Esophagus muscularis mucosa (tissue), 4 donors: ENCODE results near the gene MCF2L2.

ENCODE experiments used
- EP300 ChIP-seq: sonication (generic); formaldehyde crosslinking; IDR thresholded peaks from one replicate; pipeline ENCODE4 v1.6.1; 2017; ENCODE audit warnings: antibody characterized with exemption
- POLR2A ChIP-seq: fragments of 450-650 bp; IDR thresholded peaks from one replicate; pipeline ENCODE4 v1.6.1; 2017; ENCODE audit warnings: antibody characterized with exemption, moderate library complexity, mild to moderate bottlenecking, low read depth
- POLR2AphosphoS5 ChIP-seq, 2 donors: sonication (generic); formaldehyde crosslinking; IDR thresholded peaks; one replicate each; pipeline ENCODE4 v1.6.1; 2017; ENCODE audit warnings: antibody characterized with exemption in 2 of 2
- TF ChIP-seq, protein P1 (sequence below), 3 experiments: fragments of 200-600 bp in 2 of 3; fragments of 450-650 bp in 1 of 3; sonication (generic) in 2 of 3; IDR thresholded peaks; one replicate each; pipeline ENCODE4 v1.5.1; 2017 to 2019; ENCODE audit warnings: antibody characterized with exemption in 3 of 3, mild to moderate bottlenecking in 2 of 3, moderate library complexity in 1 of 3

DNA sequence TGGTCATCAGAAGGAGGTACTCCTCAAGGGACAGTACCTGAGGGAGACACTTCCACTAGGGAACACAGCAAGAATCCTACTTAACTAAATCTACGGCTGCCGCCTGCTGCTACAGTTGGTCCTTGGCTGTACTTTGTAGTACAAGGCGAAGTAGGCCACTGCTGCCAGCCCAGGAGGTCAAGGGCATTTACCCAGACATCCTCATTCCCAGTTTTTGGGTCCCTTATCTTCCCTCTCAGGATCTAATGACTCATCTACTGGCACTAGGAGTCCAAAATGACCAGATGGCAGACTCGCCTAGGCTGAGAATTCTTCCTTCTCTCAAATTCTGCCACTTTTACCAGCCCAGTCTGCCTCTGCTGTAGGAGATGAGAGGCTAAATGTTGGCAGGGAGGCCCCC is 238.8 kb downstream of the MCF2L2 start:
- TF ChIP-seq, protein P1, sequence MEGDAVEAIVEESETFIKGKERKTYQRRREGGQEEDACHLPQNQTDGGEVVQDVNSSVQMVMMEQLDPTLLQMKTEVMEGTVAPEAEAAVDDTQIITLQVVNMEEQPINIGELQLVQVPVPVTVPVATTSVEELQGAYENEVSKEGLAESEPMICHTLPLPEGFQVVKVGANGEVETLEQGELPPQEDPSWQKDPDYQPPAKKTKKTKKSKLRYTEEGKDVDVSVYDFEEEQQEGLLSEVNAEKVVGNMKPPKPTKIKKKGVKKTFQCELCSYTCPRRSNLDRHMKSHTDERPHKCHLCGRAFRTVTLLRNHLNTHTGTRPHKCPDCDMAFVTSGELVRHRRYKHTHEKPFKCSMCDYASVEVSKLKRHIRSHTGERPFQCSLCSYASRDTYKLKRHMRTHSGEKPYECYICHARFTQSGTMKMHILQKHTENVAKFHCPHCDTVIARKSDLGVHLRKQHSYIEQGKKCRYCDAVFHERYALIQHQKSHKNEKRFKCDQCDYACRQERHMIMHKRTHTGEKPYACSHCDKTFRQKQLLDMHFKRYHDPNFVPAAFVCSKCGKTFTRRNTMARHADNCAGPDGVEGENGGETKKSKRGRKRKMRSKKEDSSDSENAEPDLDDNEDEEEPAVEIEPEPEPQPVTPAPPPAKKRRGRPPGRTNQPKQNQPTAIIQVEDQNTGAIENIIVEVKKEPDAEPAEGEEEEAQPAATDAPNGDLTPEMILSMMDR (IDR thresholded peaks at IDR 0.05): no peak
- no peak for TF ChIP-seq EP300
- no peak for TF ChIP-seq POLR2AphosphoS5 (IDR thresholded peaks at IDR 0.05)
- no peak for TF ChIP-seq POLR2A
